Right lobe of liver (tissue), 6 donors: ENCODE data around the gene HSPA12A. TPM values are rescaled to one million over a fixed set of nuclear protein-coding genes. Genes with fewer than 3 reads are reported as not detected.

Experiments
- ATAC-seq, 4 donors: fragments of 200-7000 bp; cut with Tn5 transposase; one replicate each; pipeline ENCODE4 v1.9.1; 2020; ENCODE audit warnings: mild to moderate bottlenecking in 4 of 4, moderate library complexity in 4 of 4
- DNase-seq, 3 donors: peaks; one replicate each; pipeline ENCODE4 v3.0.0-alpha.2; 2020
- H3K27ac ChIP-seq, 3 donors: fragments of 200-600 bp; one replicate each; pipeline ENCODE4 v1.8.0; 2022
- H3K27me3 ChIP-seq, 2 donors: fragments of 200-600 bp; one replicate each; pipeline ENCODE4 v1.8.0; 2022
- H3K36me3 ChIP-seq, 4 donors: fragments of 200-600 bp; sonication (generic) in 1 of 4; one replicate each; pipeline versions ENCODE4 v1.5.1 to v1.8.0; 2017 to 2022; ENCODE audit warnings: control low read depth in 1 of 4
- H3K4me1 ChIP-seq, 4 donors: fragments of 200-600 bp; sonication (generic) in 1 of 4; one replicate each; pipeline versions ENCODE4 v1.5.1 to v1.8.0; 2017 to 2022; ENCODE audit warnings: control low read depth in 1 of 4
- H3K4me3 ChIP-seq, 3 donors: fragments of 200-600 bp; one replicate each; pipeline ENCODE4 v1.8.0; 2022
- H3K9me3 ChIP-seq, 4 donors: fragments of 200-600 bp; sonication (generic) in 1 of 4; one replicate each; pipeline versions ENCODE4 v1.5.1 to v1.8.0; 2017 to 2022; ENCODE audit warnings: control low read depth in 1 of 4
- POLR2A ChIP-seq: fragments of 450-650 bp; IDR thresholded peaks from one replicate; pipeline ENCODE4 v1.6.1; 2017; ENCODE audit warnings: antibody characterized with exemption, mild to moderate bottlenecking
- WGBS: methylation state at CpG from one replicate; pipeline ENCODE4 v1.1.6; 2018; ENCODE audit warnings: low coverage, low lambda C conversion rate; ENCODE audit not compliant: insufficient coverage; ENCODE audit errors: missing lambda C conversion rate; 5-methylcytosine and 5-hydroxymethylcytosine counted together
- intact Hi-C, 2 donors: fragments of 100-400 bp; cut with DNase I; formaldehyde crosslinking; loops; one replicate each; pipeline versions ENCODE4 v1.11.2 to v1.14.1; 2022
- total RNA-seq, 6 experiments: library from RNA; depleted of rRNA in 2 of 6; stranded (reverse); fragments of >200 nt in 2 of 6; fragmentation: NEBNext Ultra II Directional in 3 of 6; extraction: Animal tissue kit (Norgen Biotek cat#: 25700) in 3 of 6; gene quantifications; one replicate each; pipeline versions ENCODE4 v1.1.0 to v1.2.4, GENCODE V29; 2016 to 2023
- TF ChIP-seq, protein P1 (sequence below), 4 donors: fragments of 200-600 bp in 3 of 4; fragments of 450-650 bp in 1 of 4; IDR thresholded peaks; one replicate each; pipeline versions ENCODE4 v1.5.1 to v1.8.0; 2016 to 2022; ENCODE audit warnings: antibody characterized with exemption in 4 of 4, mild to moderate bottlenecking in 2 of 4
- donor health status: DM: no; HTN: yes; CAD: no.
- donor health status: DM: no; HTN: no; CAD: no.
- donor health status: DM: no; HTN: no; CAD: no.
- donor health status: DM: no; HTN: yes; CAD: no.
- donor health status: DM: no; HTN: yes; CAD: no.

Gene HSPA12A
- total RNA-seq, 6 experiments from 2014 or later, result 2.3 to 4.2 (median 2.9) TPM

DNA sequence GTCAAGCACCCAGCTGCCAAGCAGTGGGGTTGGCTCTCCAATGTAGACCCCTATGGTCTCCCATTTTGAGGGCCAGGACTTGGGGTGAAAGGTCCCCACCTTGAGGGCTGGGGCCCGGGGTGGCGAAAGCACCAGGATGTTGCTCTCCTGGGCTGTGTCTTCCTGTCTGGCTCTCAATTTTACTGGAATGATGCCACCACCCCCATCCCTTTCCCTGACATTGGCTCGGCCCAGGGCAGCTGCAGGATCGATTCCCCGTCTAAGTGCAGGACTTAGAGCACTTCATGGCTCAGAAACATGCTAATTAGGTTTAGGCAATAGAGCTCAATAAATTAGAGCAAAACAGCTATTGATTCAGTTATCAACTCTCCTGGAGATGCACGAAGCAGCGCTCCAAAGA, 27.0 kb upstream of the HSPA12A start:
- WGBS, result 54% methylated on average over 6 of the region's 7 CpGs
- Histone ChIP-seq H3K27ac (no peak overlapping the region), H3K4me1 (peaks cover 0 to 9% (median 0%) of the 10 kb centered on the region in 4 donors), H3K4me3 (no peak overlapping the region), H3K27me3 (no peaks in the 10 kb centered on the region), H3K36me3 (no peaks in the 10 kb centered on the region), H3K9me3 (no peaks in the 10 kb centered on the region)
- intact Hi-C loops, result no loop called here
- ATAC-seq (no peak), DNase-seq (no peak)
- TF ChIP-seq, protein P1, sequence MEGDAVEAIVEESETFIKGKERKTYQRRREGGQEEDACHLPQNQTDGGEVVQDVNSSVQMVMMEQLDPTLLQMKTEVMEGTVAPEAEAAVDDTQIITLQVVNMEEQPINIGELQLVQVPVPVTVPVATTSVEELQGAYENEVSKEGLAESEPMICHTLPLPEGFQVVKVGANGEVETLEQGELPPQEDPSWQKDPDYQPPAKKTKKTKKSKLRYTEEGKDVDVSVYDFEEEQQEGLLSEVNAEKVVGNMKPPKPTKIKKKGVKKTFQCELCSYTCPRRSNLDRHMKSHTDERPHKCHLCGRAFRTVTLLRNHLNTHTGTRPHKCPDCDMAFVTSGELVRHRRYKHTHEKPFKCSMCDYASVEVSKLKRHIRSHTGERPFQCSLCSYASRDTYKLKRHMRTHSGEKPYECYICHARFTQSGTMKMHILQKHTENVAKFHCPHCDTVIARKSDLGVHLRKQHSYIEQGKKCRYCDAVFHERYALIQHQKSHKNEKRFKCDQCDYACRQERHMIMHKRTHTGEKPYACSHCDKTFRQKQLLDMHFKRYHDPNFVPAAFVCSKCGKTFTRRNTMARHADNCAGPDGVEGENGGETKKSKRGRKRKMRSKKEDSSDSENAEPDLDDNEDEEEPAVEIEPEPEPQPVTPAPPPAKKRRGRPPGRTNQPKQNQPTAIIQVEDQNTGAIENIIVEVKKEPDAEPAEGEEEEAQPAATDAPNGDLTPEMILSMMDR (IDR thresholded peaks at IDR 0.05), result no peak
- no peak for TF ChIP-seq POLR2A

DNA sequence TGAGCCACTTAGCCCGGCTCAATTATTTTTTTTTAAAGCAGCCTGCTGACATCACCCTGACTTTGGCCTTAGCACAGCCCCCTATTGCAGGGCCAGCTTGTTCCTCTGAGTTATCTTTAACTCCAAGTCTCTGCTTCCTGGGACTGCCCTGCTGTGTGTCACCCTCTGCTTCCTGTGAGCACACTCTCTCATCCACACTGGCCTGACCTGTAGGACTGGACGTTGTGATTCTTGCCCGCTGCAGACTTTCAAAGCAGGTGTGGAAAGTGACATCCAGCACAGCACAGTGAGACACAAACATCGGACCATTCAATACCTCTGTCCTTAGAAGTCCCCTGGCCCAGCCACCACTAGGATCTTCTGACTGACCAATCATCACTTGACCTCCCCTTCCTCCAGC, 26.4 kb upstream of the HSPA12A start:
- Histone ChIP-seq H3K27ac (no peak overlapping the region), H3K27me3 (no peaks in the 10 kb centered on the region), H3K36me3 (no peaks in the 10 kb centered on the region), H3K4me3 (no peak overlapping the region), H3K4me1 (peaks cover 0 to 9% (median 0%) of the 10 kb centered on the region in 4 donors), H3K9me3 (no peaks in the 10 kb centered on the region)
- DNase-seq (no peak), ATAC-seq (no peak)
- no peak for TF ChIP-seq POLR2A
- TF ChIP-seq, protein P1 (IDR thresholded peaks at IDR 0.05), result no peak
- WGBS, result 45% methylated on average over 4 of the region's 4 CpGs
- intact Hi-C loops, result no loop called here

DNA sequence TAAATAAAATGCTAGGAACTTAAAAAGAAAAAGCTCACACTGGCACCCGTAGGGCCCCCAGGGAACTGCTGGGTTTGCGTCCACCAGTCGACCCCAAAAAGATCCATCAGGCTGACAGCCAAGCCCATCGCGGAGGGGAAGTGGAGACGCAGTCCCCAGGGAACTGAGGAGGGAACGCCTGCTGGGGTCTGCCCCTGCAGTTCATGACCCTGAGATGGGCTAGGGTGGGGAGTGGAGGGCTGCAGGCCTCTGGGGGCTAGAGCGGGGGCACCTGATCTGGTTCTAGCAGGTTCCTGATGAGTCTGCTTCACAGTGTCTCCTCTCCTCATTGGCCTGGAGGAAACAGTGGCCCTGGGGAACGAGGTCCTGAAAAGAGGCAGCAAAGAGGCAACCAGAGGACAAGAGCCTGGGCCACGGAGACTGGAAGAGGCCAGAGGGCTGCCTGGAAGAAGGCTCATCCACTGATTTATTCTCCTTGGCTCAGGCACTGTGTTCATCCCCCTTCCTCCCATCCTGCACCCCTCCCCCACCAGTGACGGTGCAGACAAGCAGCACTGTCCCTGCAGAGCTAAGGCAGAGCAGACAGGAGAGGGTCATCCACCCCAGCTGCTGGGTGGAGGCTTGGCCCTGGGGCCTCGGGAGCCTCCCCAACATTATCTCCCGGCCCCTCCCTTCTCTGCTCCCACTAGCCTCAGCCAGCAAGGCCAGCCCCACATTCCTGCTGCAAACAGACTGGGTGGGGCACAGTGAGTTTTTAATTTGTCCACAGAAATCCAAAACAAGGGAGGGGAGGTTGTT, 24.7 kb upstream of the HSPA12A start:
- H3K9me3 ChIP-seq, result no peaks in the 10 kb centered on the region
- H3K27me3 ChIP-seq, result no peaks in the 10 kb centered on the region
- TF ChIP-seq, protein P1 (IDR thresholded peaks at IDR 0.05), result no peak
- no peak for TF ChIP-seq POLR2A
- ATAC-seq, result peak; percentile 25 to 46 (median 34)
- WGBS, result 36% methylated on average over 6 of the region's 13 CpGs
- DNase-seq, result no peak
- peaks cover 0 to 9% (median 0%) of the 10 kb centered on the region in 4 donors for H3K4me1 ChIP-seq
- no peak overlapping the region for H3K4me3 ChIP-seq
- no peaks in the 10 kb centered on the region for H3K36me3 ChIP-seq
- intact Hi-C loops, result no loop called here
- H3K27ac ChIP-seq, result no peak overlapping the region

DNA sequence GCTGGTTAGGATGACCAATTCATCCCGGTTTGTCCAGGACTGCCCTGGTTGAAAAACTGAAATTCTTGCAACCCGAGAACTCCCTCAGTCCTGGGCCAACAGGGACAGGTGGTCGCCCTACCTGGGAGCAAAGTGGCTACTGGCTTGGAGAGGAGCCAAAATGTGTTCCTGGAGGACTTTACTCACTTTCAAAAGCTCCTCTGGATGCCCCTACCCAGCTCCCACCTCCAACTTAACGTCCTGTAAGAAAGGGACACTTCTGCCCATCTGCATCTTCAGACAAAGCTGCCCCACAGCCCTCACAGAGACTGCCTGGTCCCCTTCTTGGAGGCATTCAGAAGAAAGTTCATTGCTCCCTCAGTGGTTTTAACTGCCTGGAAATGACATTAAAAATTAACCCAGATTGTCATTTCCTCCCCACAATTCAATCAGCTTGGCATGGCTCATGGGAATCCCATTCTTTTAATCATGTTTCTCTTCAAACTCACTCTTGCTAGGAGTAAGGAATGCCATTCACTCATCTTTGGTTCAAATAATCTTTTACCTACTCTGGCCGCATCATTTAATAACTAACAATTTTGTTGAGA, 24.0 kb upstream of the HSPA12A start:
- no peak overlapping the region for H3K27ac ChIP-seq
- intact Hi-C loops, result no loop called here
- WGBS, result 53% methylated on average over 5 of the region's 5 CpGs
- ATAC-seq (peak in 3 of 4 donors; percentile 23 to 64 (median 62)), DNase-seq (no peak)
- TF ChIP-seq, protein P1 (IDR thresholded peaks at IDR 0.05), result no peak
- TF ChIP-seq POLR2A, result no peak
- no peaks in the 10 kb centered on the region for H3K36me3 ChIP-seq
- no peaks in the 10 kb centered on the region for H3K27me3 ChIP-seq
- no peaks in the 10 kb centered on the region for H3K9me3 ChIP-seq
- H3K4me3 ChIP-seq, result no peak overlapping the region
- peaks cover 0 to 9% (median 0%) of the 10 kb centered on the region in 4 donors for H3K4me1 ChIP-seq
